Thyroid gland (tissue), 4 donors: Measurements from ENCODE around the gene HNRNPM. TPM values are rescaled to one million over a fixed set of nuclear protein-coding genes. Genes with fewer than 3 reads are reported as not detected.
"Not testable (repeated sequence)": the region's sequence is repeated elsewhere in the genome, so short reads cannot be mapped to it uniquely, and the experiment has no call there.

Experiments
- DNase-seq, 2 donors: peaks; one replicate each; pipeline ENCODE4 v3.0.0-alpha.2; 2019
- H3K27ac ChIP-seq, 3 donors: fragments of 200-600 bp; sonication (generic); 1 replicate in 2 of 3; 2 replicates in 1 of 3; pipeline ENCODE4 v1.5.1; 2016 to 2019; ENCODE audit warnings: mild to moderate bottlenecking in 1 of 3, moderate library complexity in 1 of 3
- H3K27me3 ChIP-seq: fragments of 200-600 bp; sonication (generic); one replicate; pipeline ENCODE4 v1.5.1; 2019
- H3K36me3 ChIP-seq, 2 donors: fragments of 200-600 bp; sonication (generic); one replicate each; pipeline ENCODE4 v1.5.1; 2016 to 2019
- H3K4me1 ChIP-seq, 2 donors: fragments of 200-600 bp; sonication (generic); one replicate each; pipeline ENCODE4 v1.5.1; 2017 to 2019
- H3K4me3 ChIP-seq, 3 donors: fragments of 200-600 bp; sonication (generic); replicated peaks in 1 of 3; 1 replicate in 2 of 3; 2 replicates in 1 of 3; pipeline ENCODE4 v1.5.1; 2016; ENCODE audit warnings: mild to moderate bottlenecking in 1 of 3
- H3K9me3 ChIP-seq: fragments of 200-600 bp; sonication (generic); one replicate; pipeline ENCODE4 v1.5.1; 2017
- POLR2A ChIP-seq, 2 donors: fragments of 450-650 bp; IDR thresholded peaks; one replicate each; pipeline ENCODE4 v1.6.1; 2017; ENCODE audit warnings: antibody characterized with exemption in 2 of 2, mild to moderate bottlenecking in 2 of 2, moderate library complexity in 1 of 2
- WGBS, 2 donors: methylation state at CpG; one replicate each; pipeline ENCODE4 v1.1.5; 2017; 5-methylcytosine and 5-hydroxymethylcytosine counted together
- intact Hi-C: fragments of 100-400 bp; cut with DNase I; formaldehyde crosslinking; loops from one replicate; pipeline ENCODE4 v1.15.1; 2023
- total RNA-seq, 4 donors: library from RNA; depleted of rRNA; stranded (reverse); fragments of >200 nt; gene quantifications; one replicate each; pipeline ENCODE4 v1.2.3, GENCODE V29; 2016
- TF ChIP-seq, protein P1 (sequence below), 6 experiments: fragments of 200-600 bp in 3 of 6; fragments of 450-650 bp in 3 of 6; sonication (generic) in 3 of 6; IDR thresholded peaks; one replicate each; pipeline ENCODE4 v1.5.1; 2016 to 2019; ENCODE audit warnings: antibody characterized with exemption in 6 of 6, mild to moderate bottlenecking in 2 of 6, inconsistent platforms in 1 of 6, moderate library complexity in 1 of 6

HNRNPM gene
- total RNA-seq, 4 donors from 2014 or later = 79.3 to 138 (median 97.2) TPM

DNA sequence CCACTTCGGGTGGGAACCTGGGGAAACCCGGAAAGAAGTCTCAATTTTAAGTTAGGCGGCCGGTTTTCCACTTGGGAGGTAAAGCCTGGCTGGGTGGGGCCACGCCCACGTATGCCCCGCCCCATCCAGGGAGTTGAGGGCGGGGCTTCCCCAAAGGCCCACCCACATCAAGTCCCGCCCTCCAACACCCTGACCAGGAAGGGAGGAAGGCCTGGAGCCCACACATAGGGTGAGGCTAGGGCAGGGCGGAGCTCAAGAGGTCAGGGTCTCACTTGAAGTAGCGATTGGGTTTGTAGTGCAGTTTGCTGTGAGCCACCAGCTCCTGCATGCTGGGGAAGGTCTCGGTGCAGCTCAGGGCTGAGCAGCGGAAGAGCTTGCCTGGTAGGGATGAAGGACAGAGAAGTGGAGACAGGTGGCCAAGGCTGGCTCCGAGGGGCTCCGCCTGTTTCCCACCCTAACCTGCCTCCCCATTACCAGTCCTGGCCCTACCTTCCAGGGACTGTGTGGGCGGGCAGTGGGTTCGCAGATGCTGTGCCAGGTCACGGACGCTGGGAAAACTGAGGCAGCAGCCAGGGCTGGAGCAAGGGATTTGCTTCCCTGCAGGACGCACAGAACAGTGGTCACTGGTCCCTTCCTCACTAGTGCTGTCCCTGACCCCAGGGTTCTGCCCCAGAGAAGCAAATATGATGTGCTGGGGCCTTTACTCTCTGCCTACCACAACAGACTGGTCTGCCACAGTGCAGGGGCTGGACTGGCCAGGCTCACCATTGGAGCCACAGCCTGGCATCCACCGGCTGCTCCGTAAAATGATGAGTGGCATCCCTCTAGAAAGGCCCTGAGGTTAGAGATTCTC lies 67.6 kb downstream of the HNRNPM start:
- TF ChIP-seq POLR2A (IDR thresholded peaks at IDR 0.05) = no peak
- TF ChIP-seq, protein P1, sequence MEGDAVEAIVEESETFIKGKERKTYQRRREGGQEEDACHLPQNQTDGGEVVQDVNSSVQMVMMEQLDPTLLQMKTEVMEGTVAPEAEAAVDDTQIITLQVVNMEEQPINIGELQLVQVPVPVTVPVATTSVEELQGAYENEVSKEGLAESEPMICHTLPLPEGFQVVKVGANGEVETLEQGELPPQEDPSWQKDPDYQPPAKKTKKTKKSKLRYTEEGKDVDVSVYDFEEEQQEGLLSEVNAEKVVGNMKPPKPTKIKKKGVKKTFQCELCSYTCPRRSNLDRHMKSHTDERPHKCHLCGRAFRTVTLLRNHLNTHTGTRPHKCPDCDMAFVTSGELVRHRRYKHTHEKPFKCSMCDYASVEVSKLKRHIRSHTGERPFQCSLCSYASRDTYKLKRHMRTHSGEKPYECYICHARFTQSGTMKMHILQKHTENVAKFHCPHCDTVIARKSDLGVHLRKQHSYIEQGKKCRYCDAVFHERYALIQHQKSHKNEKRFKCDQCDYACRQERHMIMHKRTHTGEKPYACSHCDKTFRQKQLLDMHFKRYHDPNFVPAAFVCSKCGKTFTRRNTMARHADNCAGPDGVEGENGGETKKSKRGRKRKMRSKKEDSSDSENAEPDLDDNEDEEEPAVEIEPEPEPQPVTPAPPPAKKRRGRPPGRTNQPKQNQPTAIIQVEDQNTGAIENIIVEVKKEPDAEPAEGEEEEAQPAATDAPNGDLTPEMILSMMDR (IDR thresholded peaks at IDR 0.05) = no peak
- peaks cover 0 to 4% of the 10 kb centered on the region in 2 donors for H3K36me3 ChIP-seq
- no peak for DNase-seq
- peaks cover 24 to 29% of the 10 kb centered on the region in 2 donors for H3K4me1 ChIP-seq
- H3K9me3 ChIP-seq = no peaks in the 10 kb centered on the region
- peak overlapping the region in 1 of 3 donors; percentile 58 for H3K27ac ChIP-seq
- intact Hi-C loops = no loop called here
- no peak overlapping the region for H3K4me3 ChIP-seq
- H3K27me3 ChIP-seq = no peaks in the 10 kb centered on the region
- WGBS, 2 donors = 79 to 85% methylated on average over 11 to 19 of the region's 22 CpGs

DNA sequence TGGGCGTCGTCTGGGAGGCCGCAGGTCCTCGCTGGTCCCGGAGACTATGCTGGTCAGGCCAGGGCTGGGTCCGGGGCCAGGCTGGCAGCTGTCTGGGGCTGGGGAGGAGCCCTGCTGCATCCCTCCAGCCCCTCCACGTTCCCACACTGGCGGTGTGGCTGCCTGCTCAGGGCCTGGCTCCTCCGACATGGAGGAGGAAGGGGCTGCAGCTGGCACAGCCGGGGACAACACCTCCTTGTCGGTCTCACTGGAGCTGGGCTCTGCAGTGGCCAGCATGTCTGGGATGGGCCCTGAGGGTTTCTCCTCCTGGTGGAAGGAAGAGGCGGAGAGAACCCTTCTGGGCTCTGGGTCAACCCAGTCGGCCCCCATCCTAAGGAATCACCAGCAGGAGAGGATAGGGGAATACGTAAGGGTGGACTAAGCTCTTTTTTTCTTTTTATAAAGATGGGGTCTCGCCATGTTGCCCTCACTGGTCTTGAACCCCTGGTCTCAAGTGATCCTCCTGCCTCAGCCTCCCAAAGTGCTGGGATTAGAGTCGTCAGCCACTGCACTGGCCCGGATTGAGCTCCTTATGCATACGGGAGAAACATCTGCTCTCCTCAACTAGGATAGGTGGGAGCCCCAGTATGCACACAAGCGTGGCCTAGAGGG lies 68.4 kb downstream of the HNRNPM start:
- H3K4me1 ChIP-seq = peaks cover 24 to 29% of the 10 kb centered on the region in 2 donors
- no peak for DNase-seq
- 57 to 73% methylated on average over 16 to 17 of the region's 19 CpGs for WGBS, 2 donors
- peak overlapping the region; percentile 97 to 100 (median 99) for H3K27ac ChIP-seq
- H3K27me3 ChIP-seq = no peaks in the 10 kb centered on the region
- TF ChIP-seq POLR2A (IDR thresholded peaks at IDR 0.05) = no peak
- TF ChIP-seq, protein P1 (IDR thresholded peaks at IDR 0.05) = no peak
- intact Hi-C loops = no loop called here
- H3K4me3 ChIP-seq = peak overlapping the region in 2 of 3 donors; percentile 53 to 68
- peaks cover 0 to 4% of the 10 kb centered on the region in 2 donors for H3K36me3 ChIP-seq
- H3K9me3 ChIP-seq = no peaks in the 10 kb centered on the region

DNA sequence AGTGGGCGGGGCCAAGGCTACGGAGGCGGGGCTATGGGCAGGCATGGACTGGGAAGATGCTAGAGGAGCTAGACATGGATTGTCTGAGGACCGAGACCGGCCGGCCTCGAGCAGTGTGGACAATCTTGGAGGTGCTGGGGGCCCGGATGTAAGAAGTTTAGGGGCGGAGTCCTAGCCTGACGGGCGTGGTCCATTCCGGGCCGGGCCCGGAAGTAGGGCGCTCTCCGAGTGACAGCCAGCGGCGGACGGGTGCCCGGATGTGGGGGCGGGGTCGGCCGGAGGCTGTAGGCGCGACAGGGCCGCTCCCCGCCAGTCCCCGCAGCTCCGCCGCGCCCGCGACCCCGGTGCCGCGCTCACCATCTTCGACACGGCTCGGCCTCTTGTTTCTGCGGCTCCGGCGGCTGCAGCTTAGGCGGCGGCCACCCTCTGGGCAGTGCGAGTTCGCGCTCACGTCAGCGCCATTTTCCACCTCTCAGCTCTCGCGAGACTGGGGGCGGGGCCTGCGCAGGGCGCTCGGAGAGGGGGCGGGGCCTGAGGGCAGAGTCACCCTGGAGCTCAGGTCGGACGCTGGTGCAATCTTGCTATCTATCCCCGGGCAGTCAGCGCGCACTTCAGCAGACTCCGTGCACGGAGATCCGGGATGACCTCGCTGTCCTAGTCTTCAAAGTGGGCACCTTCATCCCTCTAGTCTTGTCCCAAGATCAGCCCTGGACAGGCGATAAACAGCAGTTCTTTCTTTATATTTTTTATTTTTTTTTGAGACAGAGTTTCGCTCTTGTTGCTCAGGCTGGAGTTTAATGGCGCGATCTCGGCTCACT lies 69.1 kb downstream of the HNRNPM start, which contains the start of gene ZNF414:
TSS of gene ZNF414 (minus strand) at position 481 of the 818 bp plus-strand sequence. CDS start at position 360, 121 bp downstream.
- Histone ChIP-seq H3K27ac (peak within 1 kb of the TSS; percentile 97 to 100 (median 99)), H3K4me3 (peak within 1 kb of the TSS in 2 of 3 donors; percentile 53 to 68), H3K27me3 (no peaks in the 10 kb centered on the region), H3K4me1 (peaks cover 24 to 29% of the 10 kb centered on the region in 2 donors), H3K9me3 (no peaks in the 10 kb centered on the region), H3K36me3 (peaks cover 0 to 4% of the 10 kb centered on the region in 2 donors)
- WGBS, 2 donors = 1 to 3% methylated on average over 21 to 47 of the region's 70 CpGs
- TF ChIP-seq, protein P1 (IDR thresholded peaks at IDR 0.05) = peak in 1 of 6 experiments; percentile 21
- TF ChIP-seq POLR2A (IDR thresholded peaks at IDR 0.05) = peak in 1 of 2 donors; percentile 85
- peak; percentile 95 to 97 for DNase-seq
- intact Hi-C loops = no loop called here

DNA sequence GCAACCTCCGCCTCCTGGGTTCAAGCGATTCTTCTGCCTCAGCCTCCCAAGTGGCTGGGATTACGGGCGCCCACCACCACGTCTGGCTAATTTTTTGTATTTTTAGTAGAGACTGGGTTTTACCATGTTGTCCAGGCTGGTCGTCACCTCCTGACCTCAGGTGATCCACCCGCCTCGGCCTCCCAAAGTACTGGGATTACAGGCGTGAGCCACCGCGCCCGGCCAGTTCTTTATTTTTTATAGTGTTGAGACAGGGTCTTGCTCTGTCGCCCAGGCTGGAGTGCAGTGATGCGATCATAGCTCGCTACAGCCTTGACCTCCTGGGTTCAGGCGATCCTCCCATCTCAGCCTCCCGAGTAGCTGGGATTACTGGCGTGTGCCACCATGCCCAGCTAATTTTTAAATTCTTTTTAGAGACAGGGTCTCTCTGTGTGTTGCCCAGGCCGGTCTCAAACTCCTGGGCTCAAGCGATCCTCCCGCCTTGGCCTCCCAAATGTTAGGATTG lies 69.8 kb downstream of the HNRNPM start:
- H3K36me3 ChIP-seq, DNase-seq, intact Hi-C loops, H3K9me3 ChIP-seq, H3K27me3 ChIP-seq: not testable (repeated sequence)
- 81% methylated on average over 21 of the region's 21 CpGs for WGBS, 2 donors
- peak overlapping the region in 1 of 3 donors; percentile 53 for H3K4me3 ChIP-seq
- H3K27ac ChIP-seq = peak overlapping the region; percentile 97 to 100 (median 99)
- peaks cover 24 to 29% of the 10 kb centered on the region in 2 donors for H3K4me1 ChIP-seq

DNA sequence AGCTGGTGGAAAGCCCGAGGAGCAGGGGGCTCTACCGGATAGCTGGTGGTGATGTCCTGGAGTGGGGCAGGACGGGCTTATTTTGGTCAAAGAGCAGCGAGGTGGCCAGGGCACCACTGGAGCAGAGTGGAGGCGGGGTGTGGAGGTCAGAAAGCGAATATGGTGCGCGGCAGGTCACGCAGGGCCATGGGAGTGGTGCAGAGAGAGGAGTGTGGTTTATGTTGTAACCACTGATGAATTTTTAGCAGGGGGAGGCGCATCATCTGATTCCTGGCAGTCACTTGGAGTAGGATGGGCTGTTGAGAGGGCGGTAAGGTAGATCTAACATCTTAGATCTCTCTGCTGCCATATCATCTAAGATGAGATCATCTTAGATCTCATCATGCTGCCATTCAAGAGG lies 70.5 kb downstream of the HNRNPM start:
- Histone ChIP-seq H3K27me3 (no peaks in the 10 kb centered on the region), H3K9me3 (no peaks in the 10 kb centered on the region), H3K27ac (no peak overlapping the region), H3K36me3 (peaks cover 0 to 4% of the 10 kb centered on the region in 2 donors), H3K4me3 (no peak overlapping the region), H3K4me1 (peaks cover 24 to 29% of the 10 kb centered on the region in 2 donors)
- no peak for DNase-seq
- intact Hi-C loops = no loop called here
- 87 to 90% methylated on average over 11 of the region's 11 CpGs for WGBS, 2 donors
- TF ChIP-seq, protein P1 (IDR thresholded peaks at IDR 0.05) = no peak
- TF ChIP-seq POLR2A (IDR thresholded peaks at IDR 0.05) = no peak
